Suppressor macrophage treated with lipopolysaccharide for 1 hour (primary cell): ENCODE data around the gene RGS18.
"Not testable (repeated sequence)": the region's sequence is repeated elsewhere in the genome, so short reads cannot be mapped to it uniquely, and the experiment has no call there.

Experiments
- DNase-seq, 3 donors: peaks; one replicate each; pipeline ENCODE4 v3.0.0-alpha.2; 2020 to 2022

RGS18 gene

DNA sequence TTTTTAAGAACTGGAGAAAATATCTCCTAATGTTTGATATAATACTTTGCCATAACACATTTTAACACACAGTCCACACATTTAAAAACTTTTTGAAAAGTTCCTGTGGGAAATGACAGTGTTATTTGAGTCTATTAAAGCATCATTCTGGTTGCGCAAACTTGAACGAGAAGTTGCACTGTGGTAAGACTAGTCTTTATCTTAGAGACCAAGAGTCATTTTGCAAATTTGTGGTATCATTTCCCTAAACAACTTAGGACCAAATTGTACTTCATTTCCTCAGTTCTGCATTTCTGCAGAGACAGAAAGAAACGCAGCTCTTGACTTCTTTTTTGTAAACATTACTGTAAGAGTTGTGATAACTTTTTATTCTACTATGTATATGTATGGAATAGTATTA is at the start of gene RGS18:
RGS18 (plus strand) TSS at position 282 of the 400 bp plus-strand sequence. CDS start 176 bp downstream, outside the sequence.
- DNase-seq = peak; percentile 84 to 97 (median 97)

DNA sequence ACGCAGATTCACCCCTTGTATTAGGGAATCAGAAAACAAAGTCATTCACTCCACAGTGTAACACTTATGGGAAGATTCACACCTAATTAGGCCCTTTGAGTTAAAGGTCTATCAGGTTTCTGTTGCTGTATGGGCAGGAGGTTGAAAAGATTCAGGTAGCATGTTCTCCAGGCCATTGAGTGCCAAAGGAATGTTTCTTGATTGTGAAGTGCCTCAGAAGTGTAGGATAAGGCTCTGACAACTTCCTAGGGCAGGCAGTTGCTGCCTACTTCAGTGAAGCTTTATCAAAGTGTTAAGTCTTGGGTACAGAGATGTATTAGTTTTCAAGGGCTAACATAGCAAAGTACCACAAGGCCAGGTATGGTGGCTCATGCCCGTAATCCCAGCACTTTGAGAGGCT is 48.7 kb upstream of the RGS18 start:
- no peak for DNase-seq

DNA sequence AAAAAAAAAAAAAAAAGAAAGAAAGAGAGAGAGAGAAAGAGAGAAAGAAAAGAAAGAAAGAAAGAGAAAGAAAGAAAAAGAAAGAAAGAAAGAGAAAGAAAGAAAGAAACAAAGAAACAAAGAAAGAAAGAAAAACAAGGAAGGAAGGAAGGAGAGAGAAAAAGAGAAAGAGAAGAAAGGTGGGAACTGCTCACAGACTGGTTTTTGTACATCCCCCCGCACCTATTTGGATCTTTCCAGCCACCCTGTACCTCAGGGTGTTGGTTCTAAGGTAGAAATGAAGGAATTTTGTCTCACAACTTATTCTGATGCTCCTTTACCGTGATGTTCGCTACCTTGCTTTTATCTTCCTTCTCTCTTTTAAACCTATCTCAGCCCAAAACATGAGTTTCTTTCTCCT is 43.3 kb upstream of the RGS18 start:
- no peak for DNase-seq

DNA sequence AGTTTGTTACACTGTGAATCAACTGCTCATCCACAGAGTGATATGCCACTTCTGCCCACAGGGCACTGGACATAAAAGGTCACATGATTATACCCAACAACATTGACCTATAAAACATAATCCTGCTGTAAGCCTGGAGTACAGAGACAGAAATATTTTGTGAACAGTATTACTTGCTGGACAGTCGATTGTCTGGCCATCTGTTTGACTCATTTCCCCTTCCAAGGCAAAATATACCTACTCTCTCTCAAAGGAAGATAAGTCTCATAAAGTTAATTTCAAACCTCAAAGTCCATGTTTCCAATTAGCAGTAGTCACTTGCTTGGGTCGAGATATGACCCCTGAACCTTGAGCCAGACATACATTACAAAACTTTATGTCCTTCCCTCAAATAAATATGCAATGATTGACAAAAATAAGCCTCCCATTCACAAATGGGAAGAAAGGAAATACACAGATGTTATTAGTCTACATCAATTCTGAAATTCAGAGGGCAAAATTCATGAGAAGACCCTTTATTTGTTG is 39.3 kb upstream of the RGS18 start:
- no peak for DNase-seq

DNA sequence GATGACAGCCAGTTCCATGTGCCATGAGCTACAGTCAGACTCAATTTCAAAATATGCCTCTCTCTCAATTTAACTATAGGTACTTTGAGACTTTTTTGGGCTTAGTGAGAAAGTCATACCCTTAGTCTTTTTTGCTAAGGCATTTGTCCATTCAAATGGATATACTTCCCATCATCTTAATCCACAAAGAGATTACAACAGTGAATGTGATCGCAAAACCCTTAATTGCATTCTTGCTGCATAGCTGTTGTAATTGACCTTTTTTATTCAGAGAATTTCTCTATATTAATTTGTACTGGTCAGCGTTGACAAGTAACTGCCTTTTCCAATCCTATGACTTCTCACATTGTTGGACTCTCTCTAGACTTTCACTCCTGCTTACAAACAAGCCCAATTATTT is 38.6 kb upstream of the RGS18 start:
- no peak for DNase-seq

DNA sequence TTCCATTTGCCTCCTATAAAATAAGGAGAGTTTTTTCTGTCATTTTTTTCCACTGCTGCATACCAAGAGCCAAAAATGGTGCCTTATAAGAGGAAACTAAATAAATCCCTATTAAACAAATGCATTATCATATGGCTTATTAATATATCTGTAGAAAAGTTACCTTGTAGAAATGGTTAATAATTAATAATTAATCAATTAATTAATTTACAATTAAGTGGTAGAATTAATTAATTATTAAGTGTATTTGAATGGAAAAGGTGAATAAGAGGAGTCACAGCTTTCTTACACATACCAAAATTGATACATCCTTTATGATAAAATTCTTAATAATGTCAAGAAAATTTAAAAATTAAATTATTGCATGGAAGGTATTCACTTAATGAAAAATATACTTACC is 35.6 kb upstream of the RGS18 start:
- DNase-seq = no peak

DNA sequence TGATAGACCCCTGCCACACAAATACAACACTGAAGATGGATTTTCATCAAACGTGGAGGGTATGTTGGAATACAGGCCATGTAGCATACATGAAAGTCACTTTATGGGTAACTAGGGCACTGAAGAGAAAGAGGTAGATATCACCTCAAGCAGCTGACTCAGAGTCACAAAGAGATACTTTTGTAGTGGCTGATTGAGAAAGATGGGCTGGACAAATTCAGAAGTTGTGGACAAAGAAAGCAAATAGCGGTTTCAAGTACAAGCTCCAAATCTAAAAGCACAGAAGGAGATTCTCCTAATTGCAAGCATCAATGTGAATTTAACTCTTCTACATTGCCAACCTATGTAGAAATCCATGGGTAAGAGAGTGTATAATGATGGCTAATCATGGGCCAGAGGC is 35.0 kb upstream of the RGS18 start:
- DNase-seq = no peak

- no peak for DNase-seq
Measured at GRCh38 chr1:192126030-192126619, 32.1 kb upstream of the RGS18 start.

DNA sequence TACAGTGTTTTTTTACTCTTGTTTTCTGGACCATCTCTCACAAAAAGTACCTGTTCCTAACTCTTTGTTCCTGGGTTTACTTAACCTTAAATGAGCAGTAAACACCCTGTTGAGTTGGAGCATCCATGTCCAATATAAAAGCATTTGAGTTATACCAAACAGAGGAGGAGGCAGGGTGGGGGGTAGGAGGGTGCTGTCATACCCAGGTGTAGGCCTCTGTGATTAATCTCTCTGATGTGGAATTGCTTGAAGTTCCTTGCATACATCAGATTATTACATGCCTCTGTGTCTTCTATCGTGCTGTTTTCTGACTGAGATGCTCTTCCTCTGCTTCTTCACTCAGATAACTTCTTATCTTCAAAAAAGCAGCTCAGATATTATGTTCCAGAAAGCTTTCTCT is 28.1 kb upstream of the RGS18 start:
- DNase-seq = no peak

DNA sequence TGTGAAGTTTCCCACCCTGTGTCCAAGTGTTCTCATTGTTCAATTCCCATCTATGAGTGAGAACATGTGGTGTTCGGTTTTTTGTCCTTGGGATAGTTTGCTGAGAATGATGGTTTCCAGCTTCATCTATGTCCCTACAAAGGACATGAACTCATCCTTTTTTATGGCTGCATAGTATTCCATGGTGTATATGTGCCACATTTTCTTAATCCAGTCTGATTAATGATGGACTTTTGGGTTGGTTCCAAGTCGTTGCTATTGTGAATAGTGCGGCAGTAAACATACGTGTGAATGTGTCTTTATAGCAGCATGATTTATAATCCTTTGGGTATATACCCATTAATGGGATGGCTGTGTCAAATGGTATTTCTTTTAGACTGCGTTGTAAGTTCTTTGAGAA is 27.4 kb upstream of the RGS18 start:
- DNase-seq = not testable (repeated sequence)

- no peak for DNase-seq
Measured at GRCh38 chr1:192131914-192132313, 26.3 kb upstream of the RGS18 start.

DNA sequence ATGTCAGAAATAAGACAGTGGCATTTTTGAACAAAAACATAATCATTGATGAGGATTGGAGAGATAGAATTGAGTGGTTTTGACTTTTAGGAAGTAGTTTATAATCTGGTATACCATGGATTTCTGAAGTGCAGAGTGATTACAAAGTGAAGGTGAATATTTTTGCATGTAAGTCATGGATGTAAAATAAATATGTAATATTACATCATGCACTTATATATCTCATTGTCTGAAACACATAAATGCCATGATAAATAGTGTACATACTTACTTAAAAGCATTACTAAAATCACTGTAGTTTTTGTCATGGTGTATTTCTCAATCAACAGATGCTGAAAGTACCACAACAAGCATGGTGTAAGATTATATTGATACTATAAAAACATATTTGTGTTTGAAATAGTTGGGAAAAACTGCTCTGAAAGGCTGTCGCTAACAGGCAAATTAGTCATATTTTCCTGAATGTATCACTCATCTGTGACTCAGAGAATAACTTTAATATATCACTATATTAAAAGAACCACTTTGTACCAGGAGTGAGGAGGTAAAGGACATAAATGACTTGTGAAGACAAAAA is 24.8 kb upstream of the RGS18 start:
- peak in 1 of 3 donors; percentile 12 for DNase-seq

DNA sequence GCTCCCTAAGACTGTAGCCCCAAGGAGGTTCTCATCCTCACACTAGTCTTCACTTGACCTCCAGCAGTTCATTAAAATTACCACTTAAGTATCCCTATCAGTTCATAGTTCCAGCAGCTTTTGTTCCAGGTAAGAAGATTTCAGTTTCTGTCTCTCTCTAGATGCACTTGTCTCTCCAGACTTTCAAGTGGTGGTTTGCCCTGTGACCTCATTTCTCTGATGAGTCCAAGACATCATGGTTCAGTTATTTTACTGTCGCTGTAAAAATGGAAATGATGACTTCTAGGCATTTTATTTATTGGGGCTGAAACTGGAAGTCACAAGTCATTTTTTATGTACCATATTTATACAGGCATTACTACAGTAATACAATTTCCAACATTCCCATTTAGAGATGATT is 17.9 kb upstream of the RGS18 start:
- no peak for DNase-seq

- DNase-seq = no peak
Measured at GRCh38 chr1:192147221-192147620, 11.0 kb upstream of the RGS18 start.

GRCh38 chr1:192147696-192148095 is 10.6 kb upstream of the RGS18 start:
- DNase-seq = no peak

GRCh38 chr1:192151176-192151575 is 7.1 kb upstream of the RGS18 start:
- DNase-seq = no peak

GRCh38 chr1:192153276-192153675 is 5.0 kb upstream of the RGS18 start:
- no peak for DNase-seq

GRCh38 chr1:192157067-192157466 is 1.2 kb upstream of the RGS18 start:
- DNase-seq = no peak

GRCh38 chr1:192159014-192159413 is 752 bp downstream of the RGS18 start:
- DNase-seq = peak; percentile 52 to 57 (median 55)

DNA sequence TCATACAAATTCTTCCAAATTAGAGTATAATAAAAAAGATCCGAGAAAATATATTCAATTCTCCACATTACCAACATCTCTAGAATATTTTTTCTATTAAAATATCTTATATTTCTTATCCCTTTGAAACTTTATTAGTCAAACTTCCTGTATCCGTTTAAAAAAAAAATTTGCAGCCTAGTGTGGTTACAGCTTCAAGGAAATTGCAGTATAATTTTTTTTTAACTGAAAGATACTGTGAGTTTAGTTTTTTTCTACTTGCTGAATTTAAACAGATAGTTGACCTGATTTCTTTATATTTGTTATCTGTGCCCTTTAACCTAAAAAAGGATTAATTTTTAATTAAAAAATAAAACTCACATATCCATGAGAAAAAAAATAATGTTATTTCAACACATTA is 1.5 kb downstream of the RGS18 start:
- DNase-seq = peak in 2 of 3 donors; percentile 60 to 62

- DNase-seq = peak in 1 of 3 donors; percentile 33
Measured at GRCh38 chr1:192160196-192160595, 1.9 kb downstream of the RGS18 start.

- peak in 2 of 3 donors; percentile 52 to 54 for DNase-seq
Measured at GRCh38 chr1:192161976-192162375, 3.7 kb downstream of the RGS18 start.

- DNase-seq = no peak
Measured at GRCh38 chr1:192162376-192162775, 4.1 kb downstream of the RGS18 start.

DNA sequence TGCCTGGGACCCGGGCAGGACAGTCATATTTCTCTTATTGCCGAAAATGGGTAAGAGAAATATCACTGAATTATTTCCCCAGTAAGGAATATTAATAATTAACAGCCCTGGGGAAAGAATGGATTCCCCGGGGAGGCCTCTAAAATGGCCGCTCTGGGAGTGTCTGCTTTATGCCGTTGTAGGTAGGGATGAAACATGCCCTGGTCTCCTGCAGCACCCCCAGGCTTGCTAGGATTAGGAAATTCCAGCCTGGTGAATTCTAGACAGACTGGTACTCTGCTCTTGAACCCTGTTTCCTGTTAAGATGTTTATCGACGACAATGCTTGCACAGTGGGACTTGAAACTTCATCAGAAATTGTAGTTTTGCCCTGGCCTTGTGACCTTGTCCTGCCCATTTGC is 6.7 kb downstream of the RGS18 start:
- not testable (repeated sequence) for DNase-seq

DNA sequence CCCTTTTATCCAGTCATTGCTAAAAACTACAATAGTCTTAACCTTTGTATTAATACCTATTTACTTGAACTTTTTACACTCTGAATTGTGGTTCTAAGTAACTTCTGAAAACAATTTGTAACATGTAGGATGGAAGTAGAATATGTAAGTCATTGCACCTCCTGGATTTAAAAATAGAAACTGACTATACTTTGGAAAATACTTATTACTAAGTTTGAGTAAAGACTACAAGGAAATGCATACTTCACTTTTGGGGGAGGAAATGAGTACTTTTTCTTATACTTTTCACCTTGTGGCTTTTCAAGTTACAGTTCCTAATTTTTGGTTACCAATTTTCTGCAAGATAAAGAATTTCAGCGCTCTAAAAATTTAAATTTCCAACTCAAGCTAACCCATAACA is 8.7 kb downstream of the RGS18 start:
- peak in 1 of 3 donors; percentile 61 for DNase-seq
